HepG2 (cell line): ENCODE data around the gene HSD17B2. TPM values are rescaled to one million over a fixed set of nuclear protein-coding genes. Genes with fewer than 3 reads are reported as not detected.

Experiments
- ARNT2 ChIP-seq: sonication (generic); formaldehyde crosslinking; IDR thresholded peaks from 2 replicates; pipeline ENCODE4 v1.8.0; 2022; ENCODE audit warnings: mild to moderate bottlenecking, low read depth, missing genetic modification reagents, moderate library complexity
- CEBPZ ChIP-seq: IDR thresholded peaks from 2 replicates; pipeline ENCODE4 v1.6.1; 2012; ENCODE audit warnings: low read length, improper control_type of control experiment
- CERS6 ChIP-seq: sonication (generic); formaldehyde crosslinking; IDR thresholded peaks from 2 replicates; pipeline ENCODE4 v1.5.0; 2020; ENCODE audit warnings: missing genetic modification reagents
- EP300 ChIP-seq, 3 experiments: sonication (generic) in 1 of 3; formaldehyde crosslinking in 1 of 3; IDR thresholded peaks; 2 replicates each; pipeline versions ENCODE4 v1.5.1 to v1.6.1; 2011 to 2020; ENCODE audit warnings: low read depth in 2 of 3, low read length in 2 of 3, borderline replicate concordance in 1 of 3, improper control_type of control experiment in 1 of 3, mild to moderate bottlenecking in 1 of 3, missing genetic modification reagents in 1 of 3, moderate library complexity in 1 of 3
- GTF3A ChIP-seq: sonication (generic); formaldehyde crosslinking; conservative IDR thresholded peaks from 2 replicates; pipeline ENCODE4 v1.4.0; 2020; ENCODE audit warnings: mild to moderate bottlenecking, missing genetic modification reagents
- TCF7L2 ChIP-seq: IDR thresholded peaks from 2 replicates; pipeline ENCODE4 v1.6.1; 2011; ENCODE audit warnings: mild to moderate bottlenecking, low read depth, low read length, moderate library complexity
- TOPORS ChIP-seq: sonication (generic); formaldehyde crosslinking; IDR thresholded peaks from 2 replicates; pipeline ENCODE4 v1.8.0; 2023; ENCODE audit warnings: mild to moderate bottlenecking, missing genetic modification reagents
- ZNF12 ChIP-seq: sonication (generic); formaldehyde crosslinking; IDR thresholded peaks from 2 replicates; pipeline ENCODE4 v1.5.0; 2020; ENCODE audit warnings: missing genetic modification reagents
- ZNF326 ChIP-seq: sonication (generic); formaldehyde crosslinking; IDR thresholded peaks from 2 replicates; pipeline ENCODE4 v1.4.0; 2020; ENCODE audit warnings: missing genetic modification reagents, borderline replicate concordance
- ZNF704 ChIP-seq: sonication (generic); formaldehyde crosslinking; IDR thresholded peaks from 2 replicates; pipeline ENCODE4 v1.8.1; 2023; ENCODE audit warnings: mild to moderate bottlenecking, inconsistent platforms, moderate library complexity, missing genetic modification reagents, borderline replicate concordance
- ZNF766 ChIP-seq: sonication (generic); formaldehyde crosslinking; IDR thresholded peaks from 2 replicates; pipeline ENCODE4 v1.5.0; 2020; ENCODE audit warnings: missing genetic modification reagents, borderline replicate concordance
- ZNF792 ChIP-seq: IDR thresholded peaks from 2 replicates; pipeline ENCODE4 v1.6.1; 2016
- ZNF879 ChIP-seq: sonication (generic); formaldehyde crosslinking; IDR thresholded peaks from 2 replicates; pipeline ENCODE4 v1.8.1; 2023; ENCODE audit warnings: missing genetic modification reagents
- polyA plus RNA-seq, 8 experiments: library from polyadenylated mRNA; depleted of rRNA in 3 of 8; stranded (reverse) in 7 of 8; unstranded in 1 of 8; fragments of >200 nt; fragmentation: Illumina TruSeq in 4 of 8; extraction: Trizol in 4 of 8; gene quantifications; 2 replicates each; pipeline versions ENCODE4 v1.2.1 to v1.2.3, GENCODE V29; 2011 to 2016; ENCODE audit warnings: low read depth in 4 of 8, missing spikeins in 1 of 8, mixed read lengths in 1 of 8; ENCODE audit not compliant: insufficient read depth in 1 of 8
- total RNA-seq, 5 experiments: library from RNA; depleted of rRNA; stranded (reverse); fragments of >200 nt; fragmentation: Illumina TruSeq; extraction: Trizol; gene quantifications; 2 replicates each; pipeline ENCODE4 v1.2.3, GENCODE V29; 2016; ENCODE audit warnings: low read depth in 1 of 5
- TF ChIP-seq, protein P1 (sequence below): sonication (generic); formaldehyde crosslinking; IDR thresholded peaks from 2 replicates; pipeline ENCODE4 v1.9.0; 2021; ENCODE audit warnings: missing genetic modification reagents, mild to moderate bottlenecking, borderline replicate concordance
- TF ChIP-seq, protein P2 (sequence below): sonication (generic); formaldehyde crosslinking; IDR thresholded peaks from 2 replicates; pipeline ENCODE4 v1.4.0; 2020; ENCODE audit warnings: mild to moderate bottlenecking, missing genetic modification reagents, borderline replicate concordance

The HSD17B2 gene
- total and polyA plus RNA-seq, 2 of the 13 experiments (the other 11 are each of a cell fraction or from before 2014, with no cell fraction given): 26.3 to 69.3 TPM

- TF ChIP-seq CEBPZ (no peak), CERS6 (CRISPR knock-in tag) (no peak), TCF7L2 (peak; percentile 89), EP300 (IDR thresholded peaks at IDR 0.05; ENCODE audit: low read depth in 2 of 2, low read length in 2 of 2) (peak in 1 of 2 experiments; percentile 93; a peak in 2 of 4 replicates), EP300 (CRISPR knock-in tag; IDR thresholded peaks at IDR 0.05; ENCODE audit: borderline replicate concordance) (peak; percentile 91), TOPORS (no peak), ZNF766 (no peak), ZNF792 (CRISPR knock-in tag) (peak; percentile 51; the same call in 1 of the 2 replicates), ZNF326 (no peak), ZNF704 (CRISPR knock-in tag) (no peak), GTF3A (CRISPR knock-in tag) (no peak), ZNF879 (CRISPR knock-in tag) (no peak), ZNF12 (CRISPR knock-in tag) (peak; percentile 11; the same call in 1 of the 2 replicates), ARNT2 (CRISPR knock-in tag) (peak; percentile 48; the same call in 1 of the 2 replicates)
- TF ChIP-seq, protein P1, sequence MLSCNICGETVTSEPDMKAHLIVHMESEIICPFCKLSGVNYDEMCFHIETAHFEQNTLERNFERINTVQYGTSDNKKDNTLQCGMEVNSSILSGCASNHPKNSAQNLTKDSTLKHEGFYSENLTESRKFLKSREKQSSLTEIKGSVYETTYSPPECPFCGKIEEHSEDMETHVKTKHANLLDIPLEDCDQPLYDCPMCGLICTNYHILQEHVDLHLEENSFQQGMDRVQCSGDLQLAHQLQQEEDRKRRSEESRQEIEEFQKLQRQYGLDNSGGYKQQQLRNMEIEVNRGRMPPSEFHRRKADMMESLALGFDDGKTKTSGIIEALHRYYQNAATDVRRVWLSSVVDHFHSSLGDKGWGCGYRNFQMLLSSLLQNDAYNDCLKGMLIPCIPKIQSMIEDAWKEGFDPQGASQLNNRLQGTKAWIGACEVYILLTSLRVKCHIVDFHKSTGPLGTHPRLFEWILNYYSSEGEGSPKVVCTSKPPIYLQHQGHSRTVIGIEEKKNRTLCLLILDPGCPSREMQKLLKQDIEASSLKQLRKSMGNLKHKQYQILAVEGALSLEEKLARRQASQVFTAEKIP (CRISPR knock-in tag): no peak
- TF ChIP-seq, protein P2, sequence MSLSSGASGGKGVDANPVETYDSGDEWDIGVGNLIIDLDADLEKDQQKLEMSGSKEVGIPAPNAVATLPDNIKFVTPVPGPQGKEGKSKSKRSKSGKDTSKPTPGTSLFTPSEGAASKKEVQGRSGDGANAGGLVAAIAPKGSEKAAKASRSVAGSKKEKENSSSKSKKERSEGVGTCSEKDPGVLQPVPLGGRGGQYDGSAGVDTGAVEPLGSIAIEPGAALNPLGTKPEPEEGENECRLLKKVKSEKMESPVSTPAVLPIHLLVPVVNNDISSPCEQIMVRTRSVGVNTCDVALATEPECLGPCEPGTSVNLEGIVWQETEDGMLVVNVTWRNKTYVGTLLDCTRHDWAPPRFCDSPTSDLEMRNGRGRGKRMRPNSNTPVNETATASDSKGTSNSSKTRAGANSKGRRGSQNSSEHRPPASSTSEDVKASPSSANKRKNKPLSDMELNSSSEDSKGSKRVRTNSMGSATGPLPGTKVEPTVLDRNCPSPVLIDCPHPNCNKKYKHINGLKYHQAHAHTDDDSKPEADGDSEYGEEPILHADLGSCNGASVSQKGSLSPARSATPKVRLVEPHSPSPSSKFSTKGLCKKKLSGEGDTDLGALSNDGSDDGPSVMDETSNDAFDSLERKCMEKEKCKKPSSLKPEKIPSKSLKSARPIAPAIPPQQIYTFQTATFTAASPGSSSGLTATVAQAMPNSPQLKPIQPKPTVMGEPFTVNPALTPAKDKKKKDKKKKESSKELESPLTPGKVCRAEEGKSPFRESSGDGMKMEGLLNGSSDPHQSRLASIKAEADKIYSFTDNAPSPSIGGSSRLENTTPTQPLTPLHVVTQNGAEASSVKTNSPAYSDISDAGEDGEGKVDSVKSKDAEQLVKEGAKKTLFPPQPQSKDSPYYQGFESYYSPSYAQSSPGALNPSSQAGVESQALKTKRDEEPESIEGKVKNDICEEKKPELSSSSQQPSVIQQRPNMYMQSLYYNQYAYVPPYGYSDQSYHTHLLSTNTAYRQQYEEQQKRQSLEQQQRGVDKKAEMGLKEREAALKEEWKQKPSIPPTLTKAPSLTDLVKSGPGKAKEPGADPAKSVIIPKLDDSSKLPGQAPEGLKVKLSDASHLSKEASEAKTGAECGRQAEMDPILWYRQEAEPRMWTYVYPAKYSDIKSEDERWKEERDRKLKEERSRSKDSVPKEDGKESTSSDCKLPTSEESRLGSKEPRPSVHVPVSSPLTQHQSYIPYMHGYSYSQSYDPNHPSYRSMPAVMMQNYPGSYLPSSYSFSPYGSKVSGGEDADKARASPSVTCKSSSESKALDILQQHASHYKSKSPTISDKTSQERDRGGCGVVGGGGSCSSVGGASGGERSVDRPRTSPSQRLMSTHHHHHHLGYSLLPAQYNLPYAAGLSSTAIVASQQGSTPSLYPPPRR (CRISPR knock-in tag): peak; percentile 94
These were observed 47.6 kb downstream of the HSD17B2 start (continued) for GRCh38 chr16:82082543-82083244.
